ENCODE data around the gene ARID5A.

The ARID5A gene

GRCh38 chr2:96527286-96528005, 9.1 kb upstream of the ARID5A start:
- DNase-seq (ENCODE audit: low read depth), result no peak

- no peak for DNase-seq (ENCODE audit: low read depth)
Measured at GRCh38 chr2:96528006-96528699, 8.4 kb upstream of the ARID5A start.

- no peak for DNase-seq (ENCODE audit: low read depth)
Measured at GRCh38 chr2:96528700-96529375, 7.7 kb upstream of the ARID5A start.

- DNase-seq (ENCODE audit: low read depth), result no peak
Measured at GRCh38 chr2:96529376-96530143, 7.0 kb upstream of the ARID5A start.

GRCh38 chr2:96530144-96530430, 6.5 kb upstream of the ARID5A start:
- no peak for DNase-seq (ENCODE audit: low read depth)

GRCh38 chr2:96530474-96531357, 5.8 kb upstream of the ARID5A start:
- no peak for DNase-seq (ENCODE audit: low read depth)

GRCh38 chr2:96531366-96531765, 5.2 kb upstream of the ARID5A start:
- DNase-seq (ENCODE audit: low read depth), result no peak

- DNase-seq (ENCODE audit: low read depth), result peak; percentile 100
Measured at GRCh38 chr2:96531872-96532505, 4.6 kb upstream of the ARID5A start.

GRCh38 chr2:96532641-96533291, 3.8 kb upstream of the ARID5A start:
- no peak for DNase-seq (ENCODE audit: low read depth)

- no peak for DNase-seq (ENCODE audit: low read depth)
Measured at GRCh38 chr2:96533292-96534073, 3.1 kb upstream of the ARID5A start.

GRCh38 chr2:96534141-96534540, 2.4 kb upstream of the ARID5A start:
- no peak for DNase-seq (ENCODE audit: low read depth)

GRCh38 chr2:96534701-96535181, 1.8 kb upstream of the ARID5A start:
- DNase-seq (ENCODE audit: low read depth), result no peak

- DNase-seq (ENCODE audit: low read depth), result no peak
Measured at GRCh38 chr2:96535331-96535730, 1.2 kb upstream of the ARID5A start.

GRCh38 chr2:96537066-96537733, 648 bp downstream of the ARID5A start:
- peak; percentile 55 for DNase-seq (ENCODE audit: low read depth)

GRCh38 chr2:96537734-96538486, 1.4 kb downstream of the ARID5A start:
- DNase-seq (ENCODE audit: low read depth), result no peak

- DNase-seq (ENCODE audit: low read depth), result no peak
Measured at GRCh38 chr2:96538487-96539214, 2.1 kb downstream of the ARID5A start.

GRCh38 chr2:96539215-96539920, 2.8 kb downstream of the ARID5A start:
- DNase-seq (ENCODE audit: low read depth), result no peak

Measured in HS-5 (cell line).